ENCODE data around the gene TTC39B.

TTC39B gene

DNA sequence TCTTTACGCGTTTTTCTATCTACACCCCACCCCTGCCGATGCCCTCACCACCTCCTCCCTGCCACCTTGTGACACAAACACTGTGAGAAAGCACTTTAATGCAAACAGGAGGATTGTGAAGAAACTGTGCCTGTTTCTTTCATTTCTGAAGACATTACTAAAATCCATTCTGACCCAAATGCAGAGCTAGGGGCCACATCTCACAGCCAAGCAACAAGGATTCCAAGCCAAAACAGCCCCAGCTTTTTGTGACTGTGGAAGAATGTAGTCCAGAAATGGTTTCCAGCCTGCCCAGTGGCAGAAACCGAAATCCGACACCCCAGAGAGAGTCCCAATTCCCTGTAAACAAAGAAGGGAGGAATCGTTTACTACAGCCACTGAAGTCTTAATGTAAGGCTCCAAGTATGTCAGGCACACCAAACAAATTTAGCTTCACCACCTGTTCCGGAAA is 190.9 kb downstream of the TTC39B start:
- DNase-seq: no peak

DNA sequence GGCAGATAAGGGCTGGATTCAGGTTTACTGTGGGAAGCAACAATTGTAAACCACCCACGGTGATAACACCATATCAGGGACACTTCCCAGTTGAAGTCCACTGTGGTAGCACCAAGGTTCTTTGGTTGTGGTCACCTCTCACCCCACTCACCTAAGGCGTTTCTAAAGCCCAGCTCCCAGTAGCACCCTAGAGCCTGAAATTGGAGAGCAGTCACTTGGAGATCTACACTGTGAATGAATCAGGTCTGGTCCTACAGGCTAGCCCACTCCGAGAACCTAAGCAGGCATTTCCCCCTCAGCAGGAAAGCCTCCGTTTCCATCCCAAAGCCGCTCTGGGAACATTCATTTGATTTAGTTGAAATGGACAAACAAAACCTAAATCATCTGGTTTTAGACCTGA is 191.3 kb downstream of the TTC39B start:
- DNase-seq: no peak

GRCh38 chr9:15115041-15115440 is 192.0 kb downstream of the TTC39B start:
- DNase-seq: no peak
